ENCODE data around the gene ADAMTS14. TPM values are rescaled to one million over a fixed set of nuclear protein-coding genes. Genes with fewer than 3 reads are reported as not detected.

The ADAMTS14 gene
- total RNA-seq, 1 experiment from 2014 or later, result 2.1 TPM

DNA sequence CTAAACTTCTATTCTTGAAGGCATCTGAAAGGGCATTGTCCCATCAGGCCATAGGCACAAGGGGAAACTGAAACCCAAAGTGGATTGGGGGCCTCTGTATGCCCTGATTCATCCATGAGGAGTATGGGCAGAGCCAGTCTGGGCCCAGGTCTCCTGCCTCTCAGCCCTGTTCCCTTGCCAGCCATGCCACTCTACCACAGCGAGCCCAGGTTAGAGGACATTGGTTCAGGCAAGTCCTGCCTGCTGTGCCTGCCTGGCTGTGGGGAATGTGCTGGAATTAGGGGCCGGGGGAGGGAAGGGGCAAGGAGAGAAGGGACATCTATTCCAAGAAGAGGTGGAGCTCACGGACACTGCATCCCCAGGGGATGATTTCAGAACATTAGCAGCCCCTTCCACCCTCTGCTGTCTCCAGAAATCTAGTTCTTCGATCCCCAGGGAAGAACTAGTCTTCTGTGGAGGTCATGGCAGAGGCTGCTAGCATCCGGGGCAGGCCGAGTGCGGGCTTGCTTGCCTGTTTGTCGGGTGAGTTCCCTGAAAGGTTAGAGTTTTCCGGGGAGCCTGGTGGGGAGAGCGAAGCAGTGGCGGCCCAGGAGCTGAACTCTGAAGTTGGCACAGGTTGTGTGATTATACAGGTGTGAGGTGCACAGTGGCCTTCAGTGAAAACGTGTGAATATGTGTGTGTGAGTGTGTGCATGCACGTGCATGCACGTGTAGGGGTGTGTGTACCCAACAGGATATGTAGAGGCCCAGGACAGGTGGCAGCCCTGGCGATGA, 75.1 kb downstream of the ADAMTS14 start:
- Mint-ChIP-seq H3K4me3 (no peak overlapping the region), H3K36me3 (0 out of 2 replicates have a peak, but pooled peaks cover 3% of the 10 kb centered on the region), H3K4me1 (no peaks in the 10 kb centered on the region), H3K9me3 (peaks cover 7% of the 10 kb centered on the region), H3K27me3 (ENCODE audit: low read depth) (no peaks in the 10 kb centered on the region), H3K27ac (no peak overlapping the region)
- no peak for ATAC-seq
- TF ChIP-seq, protein P1, sequence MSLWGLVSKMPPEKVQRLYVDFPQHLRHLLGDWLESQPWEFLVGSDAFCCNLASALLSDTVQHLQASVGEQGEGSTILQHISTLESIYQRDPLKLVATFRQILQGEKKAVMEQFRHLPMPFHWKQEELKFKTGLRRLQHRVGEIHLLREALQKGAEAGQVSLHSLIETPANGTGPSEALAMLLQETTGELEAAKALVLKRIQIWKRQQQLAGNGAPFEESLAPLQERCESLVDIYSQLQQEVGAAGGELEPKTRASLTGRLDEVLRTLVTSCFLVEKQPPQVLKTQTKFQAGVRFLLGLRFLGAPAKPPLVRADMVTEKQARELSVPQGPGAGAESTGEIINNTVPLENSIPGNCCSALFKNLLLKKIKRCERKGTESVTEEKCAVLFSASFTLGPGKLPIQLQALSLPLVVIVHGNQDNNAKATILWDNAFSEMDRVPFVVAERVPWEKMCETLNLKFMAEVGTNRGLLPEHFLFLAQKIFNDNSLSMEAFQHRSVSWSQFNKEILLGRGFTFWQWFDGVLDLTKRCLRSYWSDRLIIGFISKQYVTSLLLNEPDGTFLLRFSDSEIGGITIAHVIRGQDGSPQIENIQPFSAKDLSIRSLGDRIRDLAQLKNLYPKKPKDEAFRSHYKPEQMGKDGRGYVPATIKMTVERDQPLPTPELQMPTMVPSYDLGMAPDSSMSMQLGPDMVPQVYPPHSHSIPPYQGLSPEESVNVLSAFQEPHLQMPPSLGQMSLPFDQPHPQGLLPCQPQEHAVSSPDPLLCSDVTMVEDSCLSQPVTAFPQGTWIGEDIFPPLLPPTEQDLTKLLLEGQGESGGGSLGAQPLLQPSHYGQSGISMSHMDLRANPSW (CRISPR knock-in tag; conservative IDR thresholded peaks at IDR 0.05; ENCODE audit: low read depth), result no peak
- TF ChIP-seq RORB (CRISPR knock-in tag; IDR thresholded peaks at IDR 0.05) (no peak), E2F1 (CRISPR knock-in tag; IDR thresholded peaks at IDR 0.05) (no peak), FOXJ3 (CRISPR knock-in tag; IDR thresholded peaks at IDR 0.05; ENCODE audit: borderline replicate concordance) (no peak), NFYB (CRISPR knock-in tag; conservative IDR thresholded peaks at IDR 0.05; ENCODE audit: low read depth) (no peak), KAT7 (CRISPR knock-in tag; IDR thresholded peaks at IDR 0.05; ENCODE audit: borderline replicate concordance) (no peak), ZNF416 (CRISPR knock-in tag; IDR thresholded peaks at IDR 0.05) (no peak), ZNF121 (CRISPR knock-in tag; IDR thresholded peaks at IDR 0.05) (no peak), TCF7 (CRISPR knock-in tag; IDR thresholded peaks at IDR 0.05; ENCODE audit: low read depth) (no peak), SMAD4 (CRISPR knock-in tag; IDR thresholded peaks at IDR 0.05) (no peak), ZNF263 (CRISPR knock-in tag; IDR thresholded peaks at IDR 0.05; ENCODE audit: low read depth) (no peak), CREM (CRISPR knock-in tag; IDR thresholded peaks at IDR 0.05) (no peak), TEAD4 (CRISPR knock-in tag; IDR thresholded peaks at IDR 0.05) (no peak)
- TF ChIP-seq, protein P2, sequence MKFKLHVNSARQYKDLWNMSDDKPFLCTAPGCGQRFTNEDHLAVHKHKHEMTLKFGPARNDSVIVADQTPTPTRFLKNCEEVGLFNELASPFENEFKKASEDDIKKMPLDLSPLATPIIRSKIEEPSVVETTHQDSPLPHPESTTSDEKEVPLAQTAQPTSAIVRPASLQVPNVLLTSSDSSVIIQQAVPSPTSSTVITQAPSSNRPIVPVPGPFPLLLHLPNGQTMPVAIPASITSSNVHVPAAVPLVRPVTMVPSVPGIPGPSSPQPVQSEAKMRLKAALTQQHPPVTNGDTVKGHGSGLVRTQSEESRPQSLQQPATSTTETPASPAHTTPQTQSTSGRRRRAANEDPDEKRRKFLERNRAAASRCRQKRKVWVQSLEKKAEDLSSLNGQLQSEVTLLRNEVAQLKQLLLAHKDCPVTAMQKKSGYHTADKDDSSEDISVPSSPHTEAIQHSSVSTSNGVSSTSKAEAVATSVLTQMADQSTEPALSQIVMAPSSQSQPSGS (CRISPR knock-in tag; IDR thresholded peaks at IDR 0.05; ENCODE audit: borderline replicate concordance, low read depth), result no peak
- TF ChIP-seq, protein P3, sequence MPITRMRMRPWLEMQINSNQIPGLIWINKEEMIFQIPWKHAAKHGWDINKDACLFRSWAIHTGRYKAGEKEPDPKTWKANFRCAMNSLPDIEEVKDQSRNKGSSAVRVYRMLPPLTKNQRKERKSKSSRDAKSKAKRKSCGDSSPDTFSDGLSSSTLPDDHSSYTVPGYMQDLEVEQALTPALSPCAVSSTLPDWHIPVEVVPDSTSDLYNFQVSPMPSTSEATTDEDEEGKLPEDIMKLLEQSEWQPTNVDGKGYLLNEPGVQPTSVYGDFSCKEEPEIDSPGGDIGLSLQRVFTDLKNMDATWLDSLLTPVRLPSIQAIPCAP (CRISPR knock-in tag; IDR thresholded peaks at IDR 0.05), result no peak
- TF ChIP-seq, protein P4, sequence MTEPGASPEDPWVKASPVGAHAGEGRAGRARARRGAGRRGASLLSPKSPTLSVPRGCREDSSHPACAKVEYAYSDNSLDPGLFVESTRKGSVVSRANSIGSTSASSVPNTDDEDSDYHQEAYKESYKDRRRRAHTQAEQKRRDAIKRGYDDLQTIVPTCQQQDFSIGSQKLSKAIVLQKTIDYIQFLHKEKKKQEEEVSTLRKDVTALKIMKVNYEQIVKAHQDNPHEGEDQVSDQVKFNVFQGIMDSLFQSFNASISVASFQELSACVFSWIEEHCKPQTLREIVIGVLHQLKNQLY (CRISPR knock-in tag; IDR thresholded peaks at IDR 0.05), result no peak
- DNase-seq (ENCODE audit: low spot score), result no peak
- ChIA-PET POLR2A (no interaction called here), CTCF (interaction anchor here (0.5 kb wide), 1 partner anchor 143 kb away, joined by 3 read pairs; no protein-coding TSS in a partner anchor)

DNA sequence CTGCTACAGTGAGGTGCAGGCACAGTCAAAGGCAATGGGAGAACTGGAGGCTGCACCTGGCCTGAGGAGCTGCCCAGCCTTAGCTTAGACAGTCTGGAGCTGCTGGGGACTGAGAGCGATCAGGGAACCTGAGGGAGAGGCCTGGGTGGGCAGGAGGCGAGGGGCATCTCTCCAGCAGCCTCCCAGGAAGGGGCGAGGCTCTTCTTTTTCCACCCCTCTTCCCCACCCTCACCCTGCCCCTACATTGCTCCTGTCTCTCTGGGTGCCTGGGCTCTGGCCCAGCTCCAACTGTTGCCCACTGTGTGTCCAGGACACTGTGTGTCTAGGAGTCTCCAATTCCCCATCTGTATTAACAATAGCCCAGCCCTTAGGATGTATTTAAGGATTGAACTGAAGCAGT, 76.0 kb downstream of the ADAMTS14 start:
- Mint-ChIP-seq H3K27ac (no peak overlapping the region), H3K36me3 (0 out of 2 replicates have a peak, but pooled peaks cover 3% of the 10 kb centered on the region), H3K4me1 (peaks cover 5% of the 10 kb centered on the region), H3K9me3 (peaks cover 7% of the 10 kb centered on the region), H3K4me3 (no peak overlapping the region), H3K27me3 (ENCODE audit: low read depth) (no peaks in the 10 kb centered on the region)
- POLR2A ChIA-PET, result no interaction called here
- CTCF ChIA-PET, result no interaction called here
- ATAC-seq (no peak), DNase-seq (ENCODE audit: low spot score) (no peak)
- no peak for TF ChIP-seq ZNF416 (CRISPR knock-in tag; IDR thresholded peaks at IDR 0.05)
- no peak for TF ChIP-seq E2F4 (CRISPR knock-in tag; IDR thresholded peaks at IDR 0.05; ENCODE audit: borderline replicate concordance, low read depth)
- no peak for TF ChIP-seq ELF4 (CRISPR knock-in tag; IDR thresholded peaks at IDR 0.05; ENCODE audit: low read depth)
- no peak for TF ChIP-seq GABPB1 (CRISPR knock-in tag; IDR thresholded peaks at IDR 0.05)
- no peak for TF ChIP-seq HMGA2 (CRISPR knock-in tag; IDR thresholded peaks at IDR 0.05)
- TF ChIP-seq, protein P5, sequence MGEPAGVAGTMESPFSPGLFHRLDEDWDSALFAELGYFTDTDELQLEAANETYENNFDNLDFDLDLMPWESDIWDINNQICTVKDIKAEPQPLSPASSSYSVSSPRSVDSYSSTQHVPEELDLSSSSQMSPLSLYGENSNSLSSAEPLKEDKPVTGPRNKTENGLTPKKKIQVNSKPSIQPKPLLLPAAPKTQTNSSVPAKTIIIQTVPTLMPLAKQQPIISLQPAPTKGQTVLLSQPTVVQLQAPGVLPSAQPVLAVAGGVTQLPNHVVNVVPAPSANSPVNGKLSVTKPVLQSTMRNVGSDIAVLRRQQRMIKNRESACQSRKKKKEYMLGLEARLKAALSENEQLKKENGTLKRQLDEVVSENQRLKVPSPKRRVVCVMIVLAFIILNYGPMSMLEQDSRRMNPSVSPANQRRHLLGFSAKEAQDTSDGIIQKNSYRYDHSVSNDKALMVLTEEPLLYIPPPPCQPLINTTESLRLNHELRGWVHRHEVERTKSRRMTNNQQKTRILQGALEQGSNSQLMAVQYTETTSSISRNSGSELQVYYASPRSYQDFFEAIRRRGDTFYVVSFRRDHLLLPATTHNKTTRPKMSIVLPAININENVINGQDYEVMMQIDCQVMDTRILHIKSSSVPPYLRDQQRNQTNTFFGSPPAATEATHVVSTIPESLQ (CRISPR knock-in tag; IDR thresholded peaks at IDR 0.05), result no peak
- TF ChIP-seq, protein P6, sequence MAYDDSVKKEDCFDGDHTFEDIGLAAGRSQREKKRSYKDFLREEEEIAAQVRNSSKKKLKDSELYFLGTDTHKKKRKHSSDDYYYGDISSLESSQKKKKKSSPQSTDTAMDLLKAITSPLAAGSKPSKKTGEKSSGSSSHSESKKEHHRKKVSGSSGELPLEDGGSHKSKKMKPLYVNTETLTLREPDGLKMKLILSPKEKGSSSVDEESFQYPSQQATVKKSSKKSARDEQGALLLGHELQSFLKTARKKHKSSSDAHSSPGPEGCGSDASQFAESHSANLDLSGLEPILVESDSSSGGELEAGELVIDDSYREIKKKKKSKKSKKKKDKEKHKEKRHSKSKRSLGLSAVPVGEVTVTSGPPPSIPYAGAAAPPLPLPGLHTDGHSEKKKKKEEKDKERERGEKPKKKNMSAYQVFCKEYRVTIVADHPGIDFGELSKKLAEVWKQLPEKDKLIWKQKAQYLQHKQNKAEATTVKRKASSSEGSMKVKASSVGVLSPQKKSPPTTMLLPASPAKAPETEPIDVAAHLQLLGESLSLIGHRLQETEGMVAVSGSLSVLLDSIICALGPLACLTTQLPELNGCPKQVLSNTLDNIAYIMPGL (CRISPR knock-in tag; IDR thresholded peaks at IDR 0.05), result no peak
- no peak for TF ChIP-seq ZNF138 (CRISPR knock-in tag; conservative IDR thresholded peaks at IDR 0.05)

All from WTC11 (cell line).